Stimulated activated CD8-positive, alpha-beta memory T cell treated with anti-CD3 and anti-CD28 coated beads, Interleukin-12 subunit alpha, Interleukin-12 subunit beta, amount 100 ng/mL, for 24 hours (primary cell): ENCODE results near the gene BRCA1.
"Not testable (repeated sequence)": the region's sequence is repeated elsewhere in the genome, so short reads cannot be mapped to it uniquely, and the experiment has no call there.

Experiments
- DNase-seq: peaks from one replicate; pipeline ENCODE4 v3.0.0-alpha.2; 2020; ENCODE audit errors: extremely low read depth

BRCA1 gene

GRCh38 chr17:43069368-43069898 lies 55.7 kb downstream of the BRCA1 start:
- DNase-seq: no peak

GRCh38 chr17:43068570-43069367 lies 56.4 kb downstream of the BRCA1 start:
- no peak for DNase-seq

GRCh38 chr17:43062984-43063638 lies 62.1 kb downstream of the BRCA1 start:
- DNase-seq: no peak

- no peak for DNase-seq
Observed at GRCh38 chr17:43056051-43056450, 69.1 kb downstream of the BRCA1 start.

- not testable (repeated sequence) for DNase-seq
Observed at GRCh38 chr17:43053008-43053407, 72.2 kb downstream of the BRCA1 start.

- DNase-seq: no peak
Observed at GRCh38 chr17:43051969-43052368, 73.2 kb downstream of the BRCA1 start.

- DNase-seq: no peak
Observed at GRCh38 chr17:43044024-43044423, 81.1 kb downstream of the BRCA1 start.

GRCh38 chr17:43043307-43043706 lies 81.9 kb downstream of the BRCA1 start:
- DNase-seq: no peak

GRCh38 chr17:43042025-43042628 lies 83.0 kb downstream of the BRCA1 start:
- DNase-seq: no peak

- no peak for DNase-seq
Observed at GRCh38 chr17:43040655-43041054, 84.5 kb downstream of the BRCA1 start.

- DNase-seq: no peak
Observed at GRCh38 chr17:43039646-43040045, 85.5 kb downstream of the BRCA1 start.

- no peak for DNase-seq
Observed at GRCh38 chr17:43034894-43035293, 90.3 kb downstream of the BRCA1 start.

GRCh38 chr17:43033948-43034881 lies 90.9 kb downstream of the BRCA1 start:
- DNase-seq: no peak

- no peak for DNase-seq
Observed at GRCh38 chr17:43031666-43032065, 93.5 kb downstream of the BRCA1 start.

- DNase-seq: no peak
Observed at GRCh38 chr17:43030137-43030767, 94.9 kb downstream of the BRCA1 start.

GRCh38 chr17:43028221-43028861 lies 96.8 kb downstream of the BRCA1 start:
- DNase-seq: no peak

GRCh38 chr17:43027091-43028032 lies 97.8 kb downstream of the BRCA1 start:
- no peak for DNase-seq

GRCh38 chr17:43026595-43026994 lies 98.6 kb downstream of the BRCA1 start:
- no peak for DNase-seq

- DNase-seq: no peak
Observed at GRCh38 chr17:43025766-43026537, 99.2 kb downstream of the BRCA1 start.
